GM19240 (cell line): Measurements from ENCODE around the gene CHRM5.
"Not testable (repeated sequence)": the region's sequence is repeated elsewhere in the genome, so short reads cannot be mapped to it uniquely, and the experiment has no call there.

Source experiments
- DNase-seq: peaks from one replicate; pipeline ENCODE4 v3.0.0; 2011; ENCODE audit warnings: low spot score; ENCODE audit not compliant: insufficient read length

The CHRM5 gene

GRCh38 chr15:34038871-34039789 is 70.8 kb downstream of the CHRM5 start, which contains the start of gene AVEN:
Gene AVEN (minus strand): TSS chr15:34039204. CDS start chr15:34039046, 158 bp downstream.
- peak; percentile 29 for DNase-seq

- no peak for DNase-seq
These were observed 71.5 kb downstream of the CHRM5 start for GRCh38 chr15:34039790-34040113.

GRCh38 chr15:34043391-34043790 is 75.1 kb downstream of the CHRM5 start:
- no peak for DNase-seq

- no peak for DNase-seq
These were observed 75.5 kb downstream of the CHRM5 start for GRCh38 chr15:34043813-34044212.

- no peak for DNase-seq
These were observed 78.3 kb downstream of the CHRM5 start for GRCh38 chr15:34046471-34047145.

- DNase-seq: no peak
These were observed 79.8 kb downstream of the CHRM5 start for GRCh38 chr15:34047893-34048775.

- DNase-seq: no peak
These were observed 80.8 kb downstream of the CHRM5 start for GRCh38 chr15:34049112-34049511.

GRCh38 chr15:34050385-34050784 is 82.1 kb downstream of the CHRM5 start:
- DNase-seq: not testable (repeated sequence)

- DNase-seq: no peak
These were observed 85.9 kb downstream of the CHRM5 start for GRCh38 chr15:34054081-34054707.

- no peak for DNase-seq
These were observed 87.7 kb downstream of the CHRM5 start for GRCh38 chr15:34055868-34056595.

GRCh38 chr15:34056911-34057310 is 88.6 kb downstream of the CHRM5 start:
- DNase-seq: no peak

GRCh38 chr15:34059476-34059875 is 91.2 kb downstream of the CHRM5 start:
- DNase-seq: no peak

GRCh38 chr15:34059946-34060345 is 91.6 kb downstream of the CHRM5 start:
- DNase-seq: no peak

- no peak for DNase-seq
These were observed 96.1 kb downstream of the CHRM5 start for GRCh38 chr15:34064438-34064837.

- DNase-seq: no peak
These were observed 97.0 kb downstream of the CHRM5 start for GRCh38 chr15:34065261-34065660.

GRCh38 chr15:34065941-34066340 is 97.6 kb downstream of the CHRM5 start:
- no peak for DNase-seq

- DNase-seq: no peak
These were observed 101.7 kb downstream of the CHRM5 start for GRCh38 chr15:34070003-34070402.

- no peak for DNase-seq
These were observed 108.5 kb downstream of the CHRM5 start for GRCh38 chr15:34076785-34077184.

GRCh38 chr15:34078900-34079299 is 110.6 kb downstream of the CHRM5 start:
- DNase-seq: no peak

GRCh38 chr15:34079904-34080303 is 111.6 kb downstream of the CHRM5 start:
- no peak for DNase-seq

- DNase-seq: no peak
These were observed 115.8 kb downstream of the CHRM5 start for GRCh38 chr15:34084086-34084485.
